ENCODE results near the gene EME1. TPM values are rescaled to one million over a fixed set of nuclear protein-coding genes. Genes with fewer than 3 reads are reported as not detected.
A peak's percentile ranks its signal among the peaks of the same experiment; 100 is the strongest.
"Not testable (repeated sequence)": the region's sequence is repeated elsewhere in the genome, so short reads cannot be mapped to it uniquely, and the experiment has no call there.

Gene EME1
- total RNA-seq, 1 experiment from 2014 or later, result 10.6 TPM

DNA sequence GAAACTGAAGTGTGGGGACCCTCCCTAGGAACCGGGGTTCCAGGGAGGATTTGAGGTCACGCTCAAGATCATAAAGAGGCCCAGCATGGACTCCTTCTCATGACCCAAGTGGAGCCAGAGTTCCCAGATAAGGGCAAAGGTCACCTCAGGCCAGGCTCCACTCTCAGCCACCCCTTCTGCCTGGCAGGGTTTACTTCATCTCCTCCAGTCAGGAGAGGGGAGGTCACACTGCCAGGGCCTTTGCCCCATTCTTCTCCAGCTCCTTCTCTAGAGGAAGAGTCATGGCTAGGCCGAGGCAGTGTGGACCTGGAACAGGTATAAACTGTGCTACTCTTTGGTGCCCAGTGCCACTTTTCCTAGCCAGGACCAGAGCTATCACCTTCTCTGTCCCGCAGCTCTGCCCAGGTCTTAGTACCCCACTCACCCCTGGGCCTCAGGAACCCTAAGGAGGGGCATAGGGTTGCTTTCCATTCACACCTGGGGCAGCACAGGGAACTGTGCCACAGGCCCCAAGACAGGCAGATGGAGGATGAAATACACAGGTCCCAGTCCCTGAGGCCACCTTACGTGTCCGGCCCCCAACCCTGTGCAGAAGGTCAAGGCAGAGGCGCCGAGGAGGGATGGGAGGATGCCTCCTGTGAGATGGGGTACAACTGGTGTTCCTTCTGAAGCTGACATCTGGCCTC lies 52.1 kb downstream of the EME1 start:
- Histone ChIP-seq H2AFZ (ENCODE audit: low read length) (peak overlapping the region; percentile 79; the same call in 1 of the 2 replicates), H3K4me3 (ENCODE audit: low read length) (peak overlapping the region; percentile 86), H4K20me1 (ENCODE audit: insufficient read depth, low read depth, low read length) (no peaks in the 10 kb centered on the region), H3K9me3 (ENCODE audit: low read length) (no peaks in the 10 kb centered on the region), H3K9me2 (replicated peaks; ENCODE audit: insufficient read depth, low read length) (no peaks in the 10 kb centered on the region), H3K9ac (ENCODE audit: low read length) (peak overlapping the region; percentile 83), H3K4me1 (ENCODE audit: low read length) (peaks cover 54% of the 10 kb centered on the region), H3K27ac (ENCODE audit: low read length) (no peak overlapping the region), H3K79me2 (ENCODE audit: low read length) (peaks cover 31% of the 10 kb centered on the region), H3K4me2 (ENCODE audit: low read depth, low read length, poor library complexity, severe bottlenecking) (peak overlapping the region; percentile 75), H3K36me3 (ENCODE audit: insufficient read depth, low read length) (no peaks in the 10 kb centered on the region), H3K27me3 (ENCODE audit: low read length) (no peaks in the 10 kb centered on the region)
- no peak for DNase-seq

DNA sequence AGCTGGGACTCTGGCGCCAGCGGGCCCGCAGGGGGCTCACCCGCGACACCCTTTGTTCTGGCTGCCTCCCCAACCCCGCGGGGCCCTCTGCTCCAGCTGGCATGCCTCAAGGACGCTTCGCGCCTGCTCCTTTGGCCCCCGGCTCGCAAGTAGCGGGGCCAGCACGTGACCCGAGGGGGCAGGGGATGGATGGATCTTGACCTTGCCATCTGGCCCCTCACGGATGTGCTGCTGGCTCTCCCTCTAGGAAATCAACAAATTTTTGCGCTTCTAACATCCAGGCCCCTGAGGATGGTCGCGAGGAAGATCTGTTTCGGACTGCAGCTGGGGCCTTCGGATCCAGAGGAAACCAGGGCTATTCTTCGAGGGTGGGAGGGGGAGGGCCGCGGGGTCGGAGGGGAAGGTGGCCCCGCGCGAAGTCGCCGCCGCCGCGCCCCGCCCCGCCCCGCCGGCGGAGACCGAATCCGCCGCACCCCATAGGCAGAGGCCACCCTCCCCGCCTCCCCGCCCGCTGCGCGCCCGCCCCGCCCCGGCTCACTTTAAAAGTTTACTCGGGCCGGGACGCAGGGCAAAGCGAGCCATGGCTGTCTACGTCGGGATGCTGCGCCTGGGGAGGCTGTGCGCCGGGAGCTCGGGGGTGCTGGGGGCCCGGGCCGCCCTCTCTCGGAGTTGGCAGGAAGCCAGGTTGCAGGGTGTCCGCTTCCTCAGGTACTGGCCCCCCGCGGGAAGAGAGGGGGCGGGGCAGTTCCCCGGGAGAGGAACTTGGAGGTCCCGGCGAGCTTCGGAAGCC lies 52.8 kb downstream of the EME1 start, which contains the start of gene ACSF2:
Gene ACSF2 (plus strand): TSS at position 537 of the 790 bp plus-strand sequence. CDS start 44 bp downstream, at position 581.
- H3K27me3 ChIP-seq (ENCODE audit: low read length), result no peaks in the 10 kb centered on the region
- H3K9me2 ChIP-seq (replicated peaks; ENCODE audit: insufficient read depth, low read length), result no peaks in the 10 kb centered on the region
- no peaks in the 10 kb centered on the region for H3K9me3 ChIP-seq (ENCODE audit: low read length)
- peak within 1 kb of the TSS; percentile 66 for H3K27ac ChIP-seq (ENCODE audit: low read length)
- peak within 1 kb of the TSS; percentile 86 for H3K4me3 ChIP-seq (ENCODE audit: low read length)
- H2AFZ ChIP-seq (ENCODE audit: low read length), result peak within 1 kb of the TSS; percentile 79; the same call in 1 of the 2 replicates
- peaks cover 31% of the 10 kb centered on the region for H3K79me2 ChIP-seq (ENCODE audit: low read length)
- no peaks in the 10 kb centered on the region for H3K36me3 ChIP-seq (ENCODE audit: insufficient read depth, low read length)
- H4K20me1 ChIP-seq (ENCODE audit: insufficient read depth, low read depth, low read length), result no peaks in the 10 kb centered on the region
- H3K4me2 ChIP-seq (ENCODE audit: low read depth, low read length, poor library complexity, severe bottlenecking), result peak within 1 kb of the TSS; percentile 75
- peak; percentile 90 for DNase-seq
- peaks cover 56% of the 10 kb centered on the region for H3K4me1 ChIP-seq (ENCODE audit: low read length)
- H3K9ac ChIP-seq (ENCODE audit: low read length), result peak within 1 kb of the TSS; percentile 83

GRCh38 chr17:50426472-50426782 lies 53.4 kb downstream of the EME1 start:
- peak overlapping the region; percentile 75 for H3K4me2 ChIP-seq (ENCODE audit: low read depth, low read length, poor library complexity, severe bottlenecking)
- peaks cover 32% of the 10 kb centered on the region for H3K79me2 ChIP-seq (ENCODE audit: low read length)
- peaks cover 52% of the 10 kb centered on the region for H3K4me1 ChIP-seq (ENCODE audit: low read length)
- no peaks in the 10 kb centered on the region for H4K20me1 ChIP-seq (ENCODE audit: insufficient read depth, low read depth, low read length)
- no peaks in the 10 kb centered on the region for H3K36me3 ChIP-seq (ENCODE audit: insufficient read depth, low read length)
- no peaks in the 10 kb centered on the region for H3K9me2 ChIP-seq (replicated peaks; ENCODE audit: insufficient read depth, low read length)
- no peak for DNase-seq
- no peaks in the 10 kb centered on the region for H3K9me3 ChIP-seq (ENCODE audit: low read length)
- H3K27ac ChIP-seq (ENCODE audit: low read length), result peak overlapping the region; percentile 66
- no peak overlapping the region for H2AFZ ChIP-seq (ENCODE audit: low read length)
- no peaks in the 10 kb centered on the region for H3K27me3 ChIP-seq (ENCODE audit: low read length)
- peak overlapping the region; percentile 83 for H3K9ac ChIP-seq (ENCODE audit: low read length)
- H3K4me3 ChIP-seq (ENCODE audit: low read length), result peak overlapping the region; percentile 86

DNA sequence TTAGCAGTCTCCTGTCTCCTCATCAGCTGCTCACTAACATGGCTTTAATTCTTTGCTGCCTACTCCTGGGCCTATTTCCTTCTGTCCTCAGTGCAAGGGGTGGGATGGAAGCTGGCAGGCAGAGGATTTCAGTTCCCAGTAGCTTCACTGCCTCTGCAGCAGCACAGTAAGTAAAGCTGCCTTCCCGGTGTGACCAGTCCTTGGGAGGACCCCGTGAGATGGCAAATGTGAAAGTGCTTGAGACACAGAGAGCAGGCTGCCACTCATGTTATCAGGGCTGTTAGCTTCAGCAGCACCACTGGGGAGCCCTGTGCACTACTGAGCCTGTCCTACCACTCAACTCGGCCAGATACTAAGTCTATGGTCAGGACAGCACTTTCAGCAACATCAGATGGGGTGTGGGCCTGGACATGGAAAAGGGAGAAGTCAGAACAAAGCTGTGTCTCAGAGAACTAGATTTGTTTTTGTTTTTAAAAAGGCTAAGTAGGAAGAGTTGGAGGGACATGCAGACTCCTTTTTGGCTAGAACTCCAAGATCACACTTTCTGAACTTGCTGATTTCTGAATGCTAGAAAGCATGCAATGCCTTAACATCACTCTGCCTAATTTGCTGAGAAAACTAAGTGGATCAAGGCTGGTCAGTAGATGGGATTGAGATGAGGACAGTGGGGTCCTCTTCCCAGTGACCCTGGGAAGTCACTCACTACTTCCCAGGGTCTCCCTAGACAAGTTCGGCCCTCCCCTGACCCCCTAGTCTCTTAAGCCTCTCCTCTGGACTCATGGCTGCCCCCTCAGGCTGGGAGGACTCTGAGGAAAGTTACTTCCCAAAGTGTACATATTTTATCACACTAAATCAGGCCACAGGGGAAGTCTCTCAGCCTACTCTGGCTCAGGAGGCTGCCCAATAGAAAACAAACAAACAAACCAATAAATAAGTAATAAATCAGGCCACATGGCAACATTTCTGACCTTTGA lies 54.1 kb downstream of the EME1 start:
- H3K79me2 ChIP-seq (ENCODE audit: low read length), result peaks cover 38% of the 10 kb centered on the region
- 0 out of 2 replicates have a peak overlapping the region, but pooled peaks have one; percentile 4 for H2AFZ ChIP-seq (ENCODE audit: low read length)
- no peaks in the 10 kb centered on the region for H3K27me3 ChIP-seq (ENCODE audit: low read length)
- peak overlapping the region; percentile 83 for H3K9ac ChIP-seq (ENCODE audit: low read length)
- no peaks in the 10 kb centered on the region for H3K9me3 ChIP-seq (ENCODE audit: low read length)
- peak overlapping the region; percentile 86 for H3K4me3 ChIP-seq (ENCODE audit: low read length)
- peaks cover 47% of the 10 kb centered on the region for H3K4me1 ChIP-seq (ENCODE audit: low read length)
- peak overlapping the region; percentile 66 for H3K27ac ChIP-seq (ENCODE audit: low read length)
- peak overlapping the region; percentile 75 for H3K4me2 ChIP-seq (ENCODE audit: low read depth, low read length, poor library complexity, severe bottlenecking)
- no peaks in the 10 kb centered on the region for H3K9me2 ChIP-seq (replicated peaks; ENCODE audit: insufficient read depth, low read length)
- no peaks in the 10 kb centered on the region for H4K20me1 ChIP-seq (ENCODE audit: insufficient read depth, low read depth, low read length)
- DNase-seq, result peak; percentile 68
- no peaks in the 10 kb centered on the region for H3K36me3 ChIP-seq (ENCODE audit: insufficient read depth, low read length)

GRCh38 chr17:50428126-50428525 lies 55.1 kb downstream of the EME1 start:
- not testable (repeated sequence) for H3K9me3 ChIP-seq (ENCODE audit: low read length); H3K27me3 ChIP-seq (ENCODE audit: low read length); H2AFZ ChIP-seq (ENCODE audit: low read length); DNase-seq; H3K9me2 ChIP-seq (replicated peaks; ENCODE audit: insufficient read depth, low read length); H3K36me3 ChIP-seq (ENCODE audit: insufficient read depth, low read length); H3K27ac ChIP-seq (ENCODE audit: low read length); H4K20me1 ChIP-seq (ENCODE audit: insufficient read depth, low read depth, low read length)
- peak overlapping the region; percentile 86; the same call in 1 of the 2 replicates for H3K4me3 ChIP-seq (ENCODE audit: low read length)
- peak overlapping the region; percentile 83; the same call in 1 of the 2 replicates for H3K9ac ChIP-seq (ENCODE audit: low read length)
- H3K79me2 ChIP-seq (ENCODE audit: low read length), result peaks cover 45% of the 10 kb centered on the region
- peak overlapping the region; percentile 75 for H3K4me2 ChIP-seq (ENCODE audit: low read depth, low read length, poor library complexity, severe bottlenecking)
- H3K4me1 ChIP-seq (ENCODE audit: low read length), result peaks cover 47% of the 10 kb centered on the region

DNA sequence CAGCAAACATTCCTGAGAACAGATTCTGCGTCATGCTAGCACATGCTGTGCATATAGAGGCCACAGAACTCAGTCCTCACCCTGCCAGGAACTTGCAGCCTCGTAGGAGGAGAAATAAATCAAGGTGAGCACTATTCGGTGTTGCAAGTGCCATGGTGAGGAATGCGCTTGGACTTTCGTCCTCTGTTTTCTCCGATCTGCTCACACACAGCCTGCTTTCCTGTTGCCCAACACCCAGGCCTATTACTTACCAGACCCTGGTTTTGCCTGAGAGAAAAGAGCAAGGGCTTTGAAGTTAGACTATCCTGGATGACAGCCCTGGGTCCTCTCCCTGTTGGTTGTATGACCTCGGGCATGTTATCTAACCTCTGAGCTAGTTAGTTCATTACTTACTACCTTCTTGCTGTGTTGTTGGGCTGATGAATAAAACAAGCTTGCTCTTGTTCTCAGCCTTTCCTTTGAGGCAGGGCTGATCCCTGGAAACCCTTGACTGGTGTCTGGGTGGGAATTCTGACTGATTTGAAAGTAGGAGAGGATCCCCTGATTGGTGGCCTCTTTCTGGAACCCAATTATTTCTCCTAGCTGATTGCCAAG lies 55.9 kb downstream of the EME1 start:
- no peak overlapping the region for H3K9ac ChIP-seq (ENCODE audit: low read length)
- no peaks in the 10 kb centered on the region for H3K27me3 ChIP-seq (ENCODE audit: low read length)
- H3K9me2 ChIP-seq (replicated peaks; ENCODE audit: insufficient read depth, low read length), result no peaks in the 10 kb centered on the region
- no peak overlapping the region for H2AFZ ChIP-seq (ENCODE audit: low read length)
- H3K4me2 ChIP-seq (ENCODE audit: low read depth, low read length, poor library complexity, severe bottlenecking), result no peak overlapping the region
- DNase-seq, result no peak
- no peak overlapping the region for H3K4me3 ChIP-seq (ENCODE audit: low read length)
- H3K9me3 ChIP-seq (ENCODE audit: low read length), result no peaks in the 10 kb centered on the region
- peaks cover 45% of the 10 kb centered on the region for H3K79me2 ChIP-seq (ENCODE audit: low read length)
- no peak overlapping the region for H3K27ac ChIP-seq (ENCODE audit: low read length)
- no peaks in the 10 kb centered on the region for H3K36me3 ChIP-seq (ENCODE audit: insufficient read depth, low read length)
- H4K20me1 ChIP-seq (ENCODE audit: insufficient read depth, low read depth, low read length), result no peaks in the 10 kb centered on the region
- peaks cover 44% of the 10 kb centered on the region for H3K4me1 ChIP-seq (ENCODE audit: low read length)

- Histone ChIP-seq H3K9ac (ENCODE audit: low read length) (peak overlapping the region; percentile 16; the same call in 1 of the 2 replicates), H3K79me2 (ENCODE audit: low read length) (peaks cover 45% of the 10 kb centered on the region), H3K27ac (ENCODE audit: low read length) (no peak overlapping the region), H4K20me1 (ENCODE audit: insufficient read depth, low read depth, low read length) (no peaks in the 10 kb centered on the region), H3K9me3 (ENCODE audit: low read length) (no peaks in the 10 kb centered on the region), H3K4me1 (ENCODE audit: low read length) (peaks cover 40% of the 10 kb centered on the region), H2AFZ (ENCODE audit: low read length) (no peak overlapping the region), H3K9me2 (replicated peaks; ENCODE audit: insufficient read depth, low read length) (no peaks in the 10 kb centered on the region), H3K4me2 (ENCODE audit: low read depth, low read length, poor library complexity, severe bottlenecking) (no peak overlapping the region), H3K4me3 (ENCODE audit: low read length) (no peak overlapping the region), H3K36me3 (ENCODE audit: insufficient read depth, low read length) (no peaks in the 10 kb centered on the region), H3K27me3 (ENCODE audit: low read length) (no peaks in the 10 kb centered on the region)
- DNase-seq, result no peak
These were observed 56.8 kb downstream of the EME1 start for GRCh38 chr17:50429793-50430192.

Measured in Karpas-422 (cell line).